HG03175 (cell line): ENCODE data around the gene SIGLEC15.
"Not testable (repeated sequence)": the region's sequence is repeated elsewhere in the genome, so short reads cannot be mapped to it uniquely, and the experiment has no call there.

Experiments used
- ATAC-seq: cut with Tn5 transposase; IDR thresholded peaks from one replicate; pipeline ENCODE4 v1.9.1; 2021; ENCODE audit warnings: mild to moderate bottlenecking, moderate library complexity; ENCODE audit not compliant: unreplicated experiment

Gene SIGLEC15

GRCh38 chr18:45841765-45842442 lies 16.4 kb downstream of the SIGLEC15 start:
- no peak for ATAC-seq

GRCh38 chr18:45843019-45843418 lies 17.5 kb downstream of the SIGLEC15 start:
- no peak for ATAC-seq

GRCh38 chr18:45844938-45845337 lies 19.5 kb downstream of the SIGLEC15 start:
- ATAC-seq: no peak

GRCh38 chr18:45845410-45845809 lies 19.9 kb downstream of the SIGLEC15 start:
- no peak for ATAC-seq

- ATAC-seq: no peak
Measured at GRCh38 chr18:45847119-45847518, 21.6 kb downstream of the SIGLEC15 start.

- ATAC-seq: not testable (repeated sequence)
Measured at GRCh38 chr18:45848643-45849042, 23.2 kb downstream of the SIGLEC15 start.

GRCh38 chr18:45849529-45849928 lies 24.1 kb downstream of the SIGLEC15 start:
- ATAC-seq: no peak

GRCh38 chr18:45850021-45850420 lies 24.5 kb downstream of the SIGLEC15 start:
- ATAC-seq: no peak

GRCh38 chr18:45851161-45851925 lies 25.9 kb downstream of the SIGLEC15 start:
- no peak for ATAC-seq

- no peak for ATAC-seq
Measured at GRCh38 chr18:45852631-45853030, 27.2 kb downstream of the SIGLEC15 start.

- no peak for ATAC-seq
Measured at GRCh38 chr18:45854036-45854586, 28.6 kb downstream of the SIGLEC15 start.

- ATAC-seq: no peak
Measured at GRCh38 chr18:45856531-45856930, 31.1 kb downstream of the SIGLEC15 start.

- ATAC-seq: no peak
Measured at GRCh38 chr18:45859334-45859733, 33.9 kb downstream of the SIGLEC15 start.

- ATAC-seq: no peak
Measured at GRCh38 chr18:45860492-45860891, 35.0 kb downstream of the SIGLEC15 start.

- no peak for ATAC-seq
Measured at GRCh38 chr18:45860971-45861370, 35.5 kb downstream of the SIGLEC15 start.

- no peak for ATAC-seq
Measured at GRCh38 chr18:45861926-45862325, 36.5 kb downstream of the SIGLEC15 start.

- no peak for ATAC-seq
Measured at GRCh38 chr18:45863469-45863868, 38.0 kb downstream of the SIGLEC15 start.

GRCh38 chr18:45864081-45864480 lies 38.6 kb downstream of the SIGLEC15 start:
- no peak for ATAC-seq

- ATAC-seq: no peak
Measured at GRCh38 chr18:45865466-45865865, 40.0 kb downstream of the SIGLEC15 start.

- ATAC-seq: no peak
Measured at GRCh38 chr18:45870419-45870818, 44.9 kb downstream of the SIGLEC15 start.

- ATAC-seq: no peak
Measured at GRCh38 chr18:45871431-45872084, 46.1 kb downstream of the SIGLEC15 start.
